ENCODE measurements around the gene TSKU. TPM values are rescaled to one million over a fixed set of nuclear protein-coding genes. Genes with fewer than 3 reads are reported as not detected.
A peak's percentile ranks its signal among the peaks of the same experiment; 100 is the strongest.

The TSKU gene
- total and polyA plus RNA-seq, 4 experiments from 2014 or later = 0.13 TPM; not detected in 3

DNA sequence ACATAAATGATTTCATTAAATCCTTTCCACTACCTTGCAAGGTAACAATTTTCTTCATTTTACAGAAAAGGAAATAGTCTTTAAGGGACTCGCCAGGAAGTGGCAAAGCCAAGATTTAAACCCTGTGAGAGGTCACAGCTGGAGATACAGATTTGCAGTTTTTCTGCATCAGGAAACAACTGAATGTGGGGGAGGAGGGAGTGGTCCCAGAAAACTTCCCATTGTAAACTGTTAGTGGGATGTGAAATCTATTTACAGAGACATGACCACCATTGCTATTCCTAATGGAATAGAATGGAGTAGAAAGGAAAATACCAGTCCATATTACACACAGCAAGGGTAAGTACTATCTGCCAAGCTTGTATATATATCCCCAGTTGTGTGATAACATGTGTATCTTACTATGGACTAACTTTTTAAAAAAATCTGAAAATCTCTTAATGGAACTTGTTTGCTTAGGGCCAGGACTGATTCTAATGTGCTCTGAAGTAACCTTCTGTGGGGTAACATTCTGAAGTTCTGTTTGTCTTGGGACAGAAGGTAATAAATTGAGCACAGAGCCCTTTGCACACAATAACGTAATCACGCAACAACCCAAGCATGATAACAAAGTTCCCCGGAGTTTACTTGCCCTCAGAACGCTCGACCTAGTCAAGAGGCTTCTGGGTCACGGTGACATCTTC, 10.9 kb upstream of the TSKU start:
- H3K36me3 ChIP-seq (ENCODE audit: insufficient read depth, low read length) = no peaks in the 10 kb centered on the region
- Mint-ChIP-seq H3K36me3 (peaks cover under 1 to 9% of the 10 kb centered on the region in 2 donors), H3K9me3 (peaks cover 3 to 24% (median 21%) of the 10 kb centered on the region in 8 donors), H3K27ac (peak overlapping the region in 2 of 7 donors; percentile 49 to 72), H3K4me3 (no peak overlapping the region), H3K4me1 (peaks cover 17 to 49% (median 28%) of the 10 kb centered on the region in 4 donors), H3K27me3 (peaks cover 4 to 5% of the 10 kb centered on the region in 2 donors)
- ChIA-PET POLR2A (ENCODE audit: partially characterized antibody) (no interaction called here), CTCF (ENCODE audit: partially characterized antibody) (interaction anchor here (0.9 kb wide), 1 partner anchor 27 kb away, joined by 5 read pairs; no protein-coding TSS in a partner anchor)
- H3K27me3 ChIP-seq (ENCODE audit: insufficient read depth, low read length) = no peaks in the 10 kb centered on the region
- no peak overlapping the region for H3K27ac ChIP-seq (ENCODE audit: low read depth, low read length)
- intact Hi-C loops (cut with micrococcal nuclease) = no loop called here
- no peak for DNase-seq
- H3K4me3 ChIP-seq (ENCODE audit: low read length in 2 of 2) = no peak overlapping the region
- H3K4me1 ChIP-seq (ENCODE audit: insufficient read depth, low read length) = peaks cover 23% of the 10 kb centered on the region
- peaks cover 0 to 9% of the 10 kb centered on the region in 2 donors for H3K9me3 ChIP-seq (ENCODE audit: control insufficient read depth in 1 of 2, low read length in 2 of 2)

DNA sequence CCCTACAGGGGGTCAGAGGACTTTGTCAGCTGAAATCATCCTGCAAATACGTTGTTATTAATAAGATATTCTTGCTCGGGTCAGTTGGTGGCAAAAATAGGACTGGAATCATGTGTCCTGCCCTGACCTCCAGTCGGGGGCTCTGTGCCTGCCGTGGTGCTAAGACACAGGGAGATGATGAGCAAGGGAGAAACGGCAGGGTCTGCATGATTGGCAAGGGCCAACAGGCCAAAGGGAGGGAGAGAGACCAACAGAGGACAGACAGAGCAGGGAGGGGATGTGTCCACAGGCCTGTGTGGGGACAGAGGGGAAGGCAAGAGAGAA, 10.4 kb upstream of the TSKU start:
- no peaks in the 10 kb centered on the region for H3K36me3 ChIP-seq (ENCODE audit: insufficient read depth, low read length)
- H3K4me3 Mint-ChIP-seq = no peak overlapping the region
- H3K4me3 ChIP-seq (ENCODE audit: low read length in 2 of 2) = no peak overlapping the region
- H3K27ac ChIP-seq (ENCODE audit: low read depth, low read length) = no peak overlapping the region
- no peaks in the 10 kb centered on the region for H3K27me3 ChIP-seq (ENCODE audit: insufficient read depth, low read length)
- peaks cover 0 to 12% of the 10 kb centered on the region in 2 donors for H3K9me3 ChIP-seq (ENCODE audit: control insufficient read depth in 1 of 2, low read length in 2 of 2)
- peaks cover 3 to 9% of the 10 kb centered on the region in 2 donors for H3K36me3 Mint-ChIP-seq
- no peak for DNase-seq
- ChIA-PET CTCF (ENCODE audit: partially characterized antibody) (no interaction called here), POLR2A (ENCODE audit: partially characterized antibody) (no interaction called here)
- intact Hi-C loops (cut with micrococcal nuclease) = no loop called here
- H3K9me3 Mint-ChIP-seq = peaks cover 3 to 29% (median 25%) of the 10 kb centered on the region in 8 donors
- H3K27ac Mint-ChIP-seq = peak overlapping the region in 1 of 7 donors; percentile 24
- H3K4me1 ChIP-seq (ENCODE audit: insufficient read depth, low read length) = peaks cover 18% of the 10 kb centered on the region
- H3K4me1 Mint-ChIP-seq = peaks cover 15 to 44% (median 24%) of the 10 kb centered on the region in 4 donors
- peaks cover 4 to 8% of the 10 kb centered on the region in 2 donors for H3K27me3 Mint-ChIP-seq

DNA sequence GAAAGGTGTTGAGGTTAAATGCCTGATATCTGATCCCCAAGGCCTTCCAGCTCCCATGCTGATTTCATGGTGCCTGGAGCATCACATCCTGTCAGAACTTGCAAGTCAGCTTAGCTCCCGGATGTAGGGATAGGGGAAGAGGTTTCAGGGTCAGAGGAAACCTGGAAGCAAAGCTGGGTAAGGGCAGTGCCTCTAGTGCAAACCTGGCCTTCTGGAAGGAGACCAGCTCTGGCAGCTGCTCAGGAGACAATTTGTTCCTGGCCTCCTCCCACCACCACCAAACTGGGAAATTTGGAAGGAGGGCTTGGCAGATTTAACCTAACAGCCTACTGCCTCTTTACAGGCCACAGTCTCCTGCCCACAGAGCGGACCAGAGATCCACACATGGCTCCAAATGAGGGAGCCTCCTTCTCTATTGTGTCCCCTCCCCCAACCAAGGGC, 9.2 kb upstream of the TSKU start:
- H3K27ac Mint-ChIP-seq = no peak overlapping the region
- H3K4me3 ChIP-seq (ENCODE audit: low read length in 2 of 2) = no peak overlapping the region
- H3K36me3 ChIP-seq (ENCODE audit: insufficient read depth, low read length) = no peaks in the 10 kb centered on the region
- POLR2A ChIA-PET (ENCODE audit: partially characterized antibody) = no interaction called here
- H3K9me3 Mint-ChIP-seq = peaks cover 3 to 33% (median 31%) of the 10 kb centered on the region in 8 donors
- no peak overlapping the region for H3K4me3 Mint-ChIP-seq
- DNase-seq = no peak
- peaks cover 3 to 14% of the 10 kb centered on the region in 2 donors for H3K36me3 Mint-ChIP-seq
- CTCF ChIA-PET (ENCODE audit: partially characterized antibody) = interaction anchor here (0.6 to 1.5 kb wide), 2 partner anchors 22 to 25 kb away, joined by 3 read pairs; no protein-coding TSS in a partner anchor
- H3K27me3 ChIP-seq (ENCODE audit: insufficient read depth, low read length) = no peaks in the 10 kb centered on the region
- peaks cover 6% of the 10 kb centered on the region for H3K4me1 ChIP-seq (ENCODE audit: insufficient read depth, low read length)
- H3K9me3 ChIP-seq (ENCODE audit: control insufficient read depth in 1 of 2, low read length in 2 of 2) = peaks cover 0 to 12% of the 10 kb centered on the region in 2 donors
- H3K4me1 Mint-ChIP-seq = peaks cover 7 to 32% (median 14%) of the 10 kb centered on the region in 4 donors
- intact Hi-C loops (cut with micrococcal nuclease) = no loop called here
- peaks cover 9 to 17% of the 10 kb centered on the region in 2 donors for H3K27me3 Mint-ChIP-seq
- H3K27ac ChIP-seq (ENCODE audit: low read depth, low read length) = no peak overlapping the region

DNA sequence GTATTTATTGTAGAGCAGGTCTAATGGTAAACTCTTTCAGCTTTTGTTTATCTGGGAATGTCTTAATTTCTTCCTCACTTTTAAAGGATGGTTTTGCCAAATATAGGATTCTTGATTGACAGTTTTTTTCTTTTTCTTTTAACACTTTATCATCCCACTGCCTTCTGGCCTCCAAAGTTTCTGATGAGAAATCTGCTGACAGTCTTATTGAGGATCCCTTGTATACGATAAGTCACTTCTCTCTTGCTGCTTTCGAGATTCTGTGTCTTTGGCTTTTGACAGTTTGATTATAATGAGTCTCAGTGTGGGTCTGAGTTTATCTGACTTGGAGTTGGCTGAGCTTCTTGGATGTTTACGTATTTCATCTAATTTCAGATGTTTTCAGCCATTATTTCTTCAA, 6.7 kb upstream of the TSKU start:
- CTCF ChIA-PET (ENCODE audit: partially characterized antibody) = interaction anchor here (0.7 to 1.6 kb wide), 3 partner anchors 22 to 842 kb away, joined by 3 read pairs; no protein-coding TSS in a partner anchor
- Mint-ChIP-seq H3K4me1 (peaks cover 4 to 12% (median 6%) of the 10 kb centered on the region in 4 donors), H3K9me3 (peaks cover 3 to 33% (median 31%) of the 10 kb centered on the region in 8 donors), H3K4me3 (no peak overlapping the region), H3K36me3 (peaks cover 3 to 14% of the 10 kb centered on the region in 2 donors), H3K27me3 (peaks cover 23 to 25% of the 10 kb centered on the region in 2 donors), H3K27ac (peak overlapping the region in 1 of 7 donors; percentile 69)
- no peaks in the 10 kb centered on the region for H3K4me1 ChIP-seq (ENCODE audit: insufficient read depth, low read length)
- H3K36me3 ChIP-seq (ENCODE audit: insufficient read depth, low read length) = no peaks in the 10 kb centered on the region
- no peak for DNase-seq
- no peaks in the 10 kb centered on the region for H3K27me3 ChIP-seq (ENCODE audit: insufficient read depth, low read length)
- peaks cover 0 to 12% of the 10 kb centered on the region in 2 donors for H3K9me3 ChIP-seq (ENCODE audit: control insufficient read depth in 1 of 2, low read length in 2 of 2)
- no peak overlapping the region for H3K27ac ChIP-seq (ENCODE audit: low read depth, low read length)
- H3K4me3 ChIP-seq (ENCODE audit: low read length in 2 of 2) = no peak overlapping the region
- intact Hi-C loops (cut with micrococcal nuclease) = no loop called here
- POLR2A ChIA-PET (ENCODE audit: partially characterized antibody) = no interaction called here

DNA sequence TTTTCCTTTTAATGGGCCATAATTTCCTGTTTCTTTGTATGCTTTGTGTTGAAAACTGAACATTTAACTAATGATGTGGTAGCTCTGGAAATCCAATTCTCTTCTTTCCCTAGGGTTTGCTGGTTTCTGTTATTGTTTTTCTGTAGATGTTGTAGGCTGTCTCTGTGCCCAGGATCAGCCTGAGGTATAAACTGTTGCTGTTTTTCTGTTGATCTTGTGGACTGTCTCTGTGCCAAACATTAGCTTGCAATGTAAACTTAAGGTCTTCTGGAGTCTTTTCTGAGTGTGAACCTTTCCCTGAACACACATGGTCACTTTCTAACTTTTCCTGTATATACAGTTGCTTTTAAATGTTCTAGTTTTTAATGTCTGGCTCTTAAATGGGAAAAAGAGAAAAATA, 5.9 kb upstream of the TSKU start:
- no peak for DNase-seq
- ChIA-PET CTCF (ENCODE audit: partially characterized antibody) (interaction anchor here (1.6 kb wide), 1 partner anchor 22 kb away, joined by 3 read pairs; no protein-coding TSS in a partner anchor), POLR2A (ENCODE audit: partially characterized antibody) (no interaction called here)
- intact Hi-C loops (cut with micrococcal nuclease) = no loop called here
- no peak overlapping the region for H3K27ac Mint-ChIP-seq
- H3K27ac ChIP-seq (ENCODE audit: low read depth, low read length) = no peak overlapping the region
- peaks cover 0 to 12% of the 10 kb centered on the region in 2 donors for H3K9me3 ChIP-seq (ENCODE audit: control insufficient read depth in 1 of 2, low read length in 2 of 2)
- H3K36me3 Mint-ChIP-seq = peaks cover 3 to 14% of the 10 kb centered on the region in 2 donors
- peaks cover 3 to 33% (median 31%) of the 10 kb centered on the region in 8 donors for H3K9me3 Mint-ChIP-seq
- no peak overlapping the region for H3K4me3 Mint-ChIP-seq
- no peaks in the 10 kb centered on the region for H3K27me3 ChIP-seq (ENCODE audit: insufficient read depth, low read length)
- no peaks in the 10 kb centered on the region for H3K4me1 ChIP-seq (ENCODE audit: insufficient read depth, low read length)
- H3K4me3 ChIP-seq (ENCODE audit: low read length in 2 of 2) = no peak overlapping the region
- H3K4me1 Mint-ChIP-seq = peaks cover 0 to 5% (median under 1%) of the 10 kb centered on the region in 4 donors
- H3K36me3 ChIP-seq (ENCODE audit: insufficient read depth, low read length) = no peaks in the 10 kb centered on the region
- peaks cover 24 to 26% of the 10 kb centered on the region in 2 donors for H3K27me3 Mint-ChIP-seq

- Mint-ChIP-seq H3K36me3 (peaks cover 3 to 14% of the 10 kb centered on the region in 2 donors), H3K27me3 (peaks cover 29 to 31% of the 10 kb centered on the region in 2 donors), H3K27ac (no peak overlapping the region), H3K9me3 (peaks cover 3 to 33% (median 31%) of the 10 kb centered on the region in 8 donors), H3K4me1 (peaks cover 4 to 10% (median 5%) of the 10 kb centered on the region in 4 donors), H3K4me3 (no peak overlapping the region)
- Histone ChIP-seq H3K9me3 (ENCODE audit: control insufficient read depth in 1 of 2, low read length in 2 of 2) (peaks cover 0 to 12% of the 10 kb centered on the region in 2 donors), H3K36me3 (ENCODE audit: insufficient read depth, low read length) (no peaks in the 10 kb centered on the region), H3K4me1 (ENCODE audit: insufficient read depth, low read length) (no peaks in the 10 kb centered on the region), H3K27me3 (ENCODE audit: insufficient read depth, low read length) (no peaks in the 10 kb centered on the region), H3K4me3 (ENCODE audit: low read length in 2 of 2) (no peak overlapping the region), H3K27ac (ENCODE audit: low read depth, low read length) (no peak overlapping the region)
- intact Hi-C loops (cut with micrococcal nuclease) = no loop called here
- DNase-seq = no peak
- POLR2A ChIA-PET (ENCODE audit: partially characterized antibody) = no interaction called here
- CTCF ChIA-PET (ENCODE audit: partially characterized antibody) = interaction anchor here (1.6 kb wide), 1 partner anchor 21 kb away, joined by 3 read pairs; no protein-coding TSS in a partner anchor
Observed at GRCh38 chr11:76777876-76778275, 5.3 kb upstream of the TSKU start.

GRCh38 chr11:76778874-76779273, 4.3 kb upstream of the TSKU start:
- H3K27ac Mint-ChIP-seq = no peak overlapping the region
- H3K27me3 ChIP-seq (ENCODE audit: insufficient read depth, low read length) = no peaks in the 10 kb centered on the region
- CTCF ChIA-PET (ENCODE audit: partially characterized antibody) = no interaction called here

More at GRCh38 chr11:76778874-76779273, 4.3 kb upstream of the TSKU start:
- Histone ChIP-seq H3K4me1 (ENCODE audit: insufficient read depth, low read length) (no peaks in the 10 kb centered on the region), H3K9me3 (ENCODE audit: control insufficient read depth in 1 of 2, low read length in 2 of 2) (peaks cover 0 to 12% of the 10 kb centered on the region in 2 donors), H3K36me3 (ENCODE audit: insufficient read depth, low read length) (no peaks in the 10 kb centered on the region), H3K27ac (ENCODE audit: low read depth, low read length) (no peak overlapping the region), H3K4me3 (ENCODE audit: low read length in 2 of 2) (no peak overlapping the region)
- POLR2A ChIA-PET (ENCODE audit: partially characterized antibody) = no interaction called here
- intact Hi-C loops (cut with micrococcal nuclease) = no loop called here
- Mint-ChIP-seq H3K36me3 (peaks cover 3 to 14% of the 10 kb centered on the region in 2 donors), H3K27me3 (peaks cover 30 to 32% of the 10 kb centered on the region in 2 donors), H3K9me3 (peaks cover 3 to 33% (median 31%) of the 10 kb centered on the region in 8 donors), H3K4me1 (peaks cover 4 to 7% (median 6%) of the 10 kb centered on the region in 4 donors), H3K4me3 (no peak overlapping the region)
- no peak for DNase-seq
